Mammary epithelial cell (primary cell): Measurements from ENCODE around the gene LTV1.

ENCODE experiments used
- CTCF ChIP-seq, 2 donors: IDR thresholded peaks in 1 of 2; conservative IDR thresholded peaks in 1 of 2; 2 replicates each; pipeline ENCODE4 v1.5.1; 2011 to 2012; ENCODE audit warnings: inconsistent platforms in 2 of 2, low read length in 2 of 2, mild to moderate bottlenecking in 2 of 2, control low read depth in 1 of 2, low read depth in 1 of 2; ENCODE audit not compliant: insufficient read depth in 1 of 2; ENCODE audit errors: extremely low read depth in 1 of 2
- EZH2 ChIP-seq: IDR thresholded peaks from 2 replicates; pipeline ENCODE4 v1.6.1; 2012; ENCODE audit warnings: low read length, inconsistent platforms, borderline replicate concordance

- TF ChIP-seq CTCF (conservative IDR thresholded peaks at IDR 0.05 in 1 of 2, IDR thresholded peaks at IDR 0.05 in 1 of 2; ENCODE audit: extremely low read depth in 1 of 2, insufficient read depth in 1 of 2, low read depth in 1 of 2, low read length in 2 of 2) (no peak), EZH2 (no peak)
These were observed 3.9 kb upstream of the LTV1 start for GRCh38 chr6:143839196-143839595.
